HG03469 (cell line): Measurements from ENCODE around the gene LYZL2.
"Not testable (repeated sequence)": the region's sequence is repeated elsewhere in the genome, so short reads cannot be mapped to it uniquely, and the experiment has no call there.

ENCODE experiments used
- ATAC-seq: cut with Tn5 transposase; IDR thresholded peaks from one replicate; pipeline ENCODE4 v1.9.1; 2021; ENCODE audit warnings: mild to moderate bottlenecking, moderate library complexity, moderate number of reproducible peaks; ENCODE audit not compliant: unreplicated experiment

Gene LYZL2

DNA sequence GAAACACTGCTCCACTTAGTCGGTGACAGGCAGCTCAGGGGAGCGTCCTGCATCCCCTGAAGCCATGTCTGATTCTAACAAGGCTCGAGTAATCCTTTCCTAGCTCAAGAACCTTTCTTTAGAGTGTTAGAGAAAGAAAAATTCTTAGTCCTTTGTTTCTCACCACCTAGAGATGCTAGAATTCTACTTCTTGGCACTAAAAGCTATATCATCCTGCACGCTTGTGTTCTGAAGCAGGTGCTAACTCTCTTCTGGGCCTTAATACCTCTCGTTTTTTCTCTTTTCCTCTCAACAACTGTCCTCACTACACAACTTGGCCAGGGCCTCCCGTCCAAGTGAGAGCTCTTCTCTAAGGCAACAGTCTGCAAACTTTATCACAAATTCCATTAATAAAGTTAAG is at the start of gene LYZL2:
Gene LYZL2 (minus strand): TSS at position 101 of the 400 bp plus-strand sequence. CDS start 2,838 bp downstream, outside the sequence.
- no peak for ATAC-seq

DNA sequence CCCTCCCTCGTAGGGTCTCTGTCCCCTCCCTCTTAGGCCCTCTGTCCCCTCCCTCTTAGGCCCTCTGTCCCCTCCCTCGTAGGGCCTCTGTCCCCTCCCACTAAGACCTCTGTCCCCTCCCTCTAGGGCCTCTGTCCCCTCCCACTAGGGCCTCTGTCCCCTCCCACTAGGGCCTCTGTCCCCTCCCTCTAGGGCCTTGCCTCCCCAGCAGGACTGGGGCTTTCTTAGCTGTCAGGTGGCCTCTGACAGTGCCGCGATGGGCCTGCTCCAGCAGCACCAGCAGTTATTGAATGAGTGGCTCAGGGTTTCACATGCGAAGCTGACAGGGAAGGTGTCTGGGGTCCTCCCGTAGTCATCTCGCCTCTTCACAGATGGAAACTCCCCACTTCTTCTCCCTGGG is 48.1 kb upstream of the LYZL2 start:
- ATAC-seq: not testable (repeated sequence)

DNA sequence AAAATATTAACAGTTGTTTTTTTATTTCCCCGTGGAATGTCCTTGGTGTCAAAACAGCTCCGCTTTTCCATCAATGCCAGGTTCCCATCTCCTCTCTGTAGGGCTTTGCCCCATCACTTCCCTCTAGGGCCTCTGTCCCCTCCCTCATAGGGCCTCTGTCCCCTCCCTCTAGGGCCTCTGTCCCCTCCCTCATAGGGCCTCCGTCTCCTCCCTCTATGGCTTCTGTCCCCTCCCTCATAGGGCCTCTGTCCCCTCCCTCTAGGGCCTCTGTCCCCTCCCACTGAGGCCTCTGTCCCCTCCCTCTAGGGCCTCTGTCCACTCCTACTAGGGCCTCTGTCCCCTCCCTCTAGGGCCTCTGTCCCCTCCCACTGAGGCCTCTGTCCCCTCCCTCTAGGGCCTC is 47.6 kb upstream of the LYZL2 start:
- not testable (repeated sequence) for ATAC-seq

DNA sequence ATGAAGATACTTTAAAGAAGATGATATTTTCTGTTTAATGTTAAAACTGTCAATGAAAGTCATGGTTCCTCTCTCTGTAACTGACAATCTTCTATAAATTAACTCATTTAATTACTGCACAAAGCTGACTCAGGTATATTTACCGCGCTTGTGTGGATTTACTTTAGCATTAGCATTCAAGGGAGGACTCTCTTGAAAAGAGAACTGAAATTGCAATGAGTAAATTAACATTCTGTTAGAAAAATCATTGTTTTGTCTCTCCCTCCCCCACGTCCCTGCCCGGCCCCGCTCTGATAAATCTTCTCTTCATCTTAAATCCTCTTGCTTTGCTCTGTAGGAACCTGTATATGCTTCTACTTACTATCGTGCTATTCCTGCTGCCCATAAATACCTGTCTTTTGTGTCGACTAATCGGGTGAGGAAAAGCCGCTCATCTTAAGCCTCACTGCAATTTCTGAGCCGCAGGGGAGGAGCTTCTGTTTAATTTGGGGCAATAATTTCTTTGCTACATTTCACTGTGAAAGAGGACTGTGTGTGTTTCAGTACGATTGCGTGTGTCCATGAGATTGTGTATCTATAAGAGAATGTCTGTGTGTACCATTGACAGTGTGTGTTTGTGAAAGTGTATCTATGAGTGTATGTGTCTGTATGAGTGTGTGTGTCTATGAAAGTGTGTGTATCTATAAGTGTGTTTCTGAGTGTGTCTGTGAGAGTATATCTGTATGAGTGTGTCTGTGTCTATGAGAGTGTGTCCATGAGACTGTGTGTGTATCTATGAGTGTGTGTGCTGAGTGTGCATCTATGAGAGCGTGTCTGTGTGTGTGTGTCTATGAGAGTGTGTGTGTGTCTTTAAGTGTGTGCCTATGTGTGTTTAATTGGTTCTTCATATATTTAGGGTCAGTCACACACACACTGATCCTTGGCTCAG is 46.5 kb upstream of the LYZL2 start:
- no peak for ATAC-seq

DNA sequence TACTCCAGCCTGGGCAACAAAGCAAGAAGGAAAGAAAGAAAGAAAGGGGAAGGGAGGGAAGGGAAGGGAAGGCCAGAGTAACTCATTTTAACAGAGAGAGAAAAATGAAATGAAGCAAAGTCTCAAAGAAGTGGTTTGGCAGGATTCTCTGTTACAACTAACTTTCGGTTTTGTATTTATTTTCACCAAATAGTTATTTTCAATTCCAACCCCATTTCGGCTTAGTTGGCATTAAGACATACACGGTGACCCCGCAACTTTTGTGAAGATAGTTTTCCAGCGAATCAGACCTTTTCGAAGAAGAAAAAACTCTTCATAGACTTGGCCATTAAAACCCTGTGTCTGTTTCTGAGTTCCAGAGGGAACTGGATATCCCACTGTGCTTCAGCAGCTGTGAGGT is 45.2 kb upstream of the LYZL2 start:
- no peak for ATAC-seq

DNA sequence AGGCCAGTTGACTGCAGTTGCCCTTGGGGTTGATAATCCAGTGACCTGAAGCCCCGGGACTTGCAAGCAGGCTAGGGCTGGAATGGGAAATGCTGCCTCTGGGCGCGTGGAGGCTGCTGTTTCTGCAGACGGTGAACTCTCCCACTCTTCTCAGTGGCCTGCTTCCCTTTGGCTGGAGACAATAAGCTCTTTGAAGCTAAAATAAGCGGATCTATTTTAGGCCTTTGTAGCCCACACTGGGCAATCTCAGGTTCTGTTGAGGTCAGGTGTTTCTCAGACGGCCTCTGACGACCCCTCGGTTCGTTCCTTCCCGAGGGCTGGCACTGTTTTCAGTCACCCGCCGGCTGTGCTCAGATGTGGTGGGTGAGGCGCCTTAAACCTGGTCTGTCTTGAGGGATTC is 43.7 kb upstream of the LYZL2 start:
- ATAC-seq: not testable (repeated sequence)

DNA sequence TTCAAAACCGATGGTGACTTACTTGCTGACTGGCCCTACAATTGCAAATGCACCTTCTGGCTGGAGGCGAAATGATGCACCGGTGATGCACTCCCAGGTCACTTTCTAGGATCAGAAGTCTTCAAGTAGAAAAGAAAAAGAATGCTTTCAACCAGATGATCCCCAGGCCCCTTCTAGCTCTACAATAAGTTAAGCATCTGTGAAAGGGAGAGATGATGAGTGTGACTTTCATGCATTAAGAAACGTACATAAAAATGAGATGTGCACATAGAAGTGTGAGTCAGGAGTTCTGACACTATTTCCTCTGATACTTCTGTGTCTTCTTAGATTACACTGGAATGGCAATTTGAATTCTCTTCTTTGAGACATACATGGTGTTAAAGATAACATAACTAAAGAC is 42.8 kb upstream of the LYZL2 start:
- ATAC-seq: not testable (repeated sequence)

DNA sequence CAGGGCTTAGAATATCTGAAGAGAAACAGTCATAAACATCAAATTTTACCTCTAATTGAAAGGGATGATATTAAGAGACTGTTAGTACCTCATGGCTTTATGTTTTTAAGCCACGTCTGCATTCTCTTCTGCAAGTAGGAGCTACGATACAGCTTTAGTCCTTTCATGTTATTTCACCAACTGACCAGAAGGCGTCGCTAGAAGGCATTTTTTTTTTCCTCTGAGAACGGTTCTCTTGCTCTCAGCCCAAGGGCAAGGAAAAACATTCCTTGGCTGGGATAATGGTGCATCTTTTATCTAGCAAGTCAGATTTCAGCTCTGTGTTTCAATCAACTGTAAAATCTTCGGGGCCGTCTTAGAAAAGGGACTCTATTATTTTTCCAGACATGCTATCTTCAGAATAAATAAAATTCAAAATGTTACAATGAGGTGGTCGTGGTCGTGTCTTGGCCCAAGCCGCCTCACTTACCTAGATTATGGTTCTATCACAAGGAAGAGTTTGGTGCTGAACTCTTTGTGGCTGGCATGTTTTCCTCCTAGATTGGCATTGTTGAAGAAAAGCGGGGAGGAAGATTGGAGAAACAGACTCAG is 41.6 kb upstream of the LYZL2 start:
- no peak for ATAC-seq

DNA sequence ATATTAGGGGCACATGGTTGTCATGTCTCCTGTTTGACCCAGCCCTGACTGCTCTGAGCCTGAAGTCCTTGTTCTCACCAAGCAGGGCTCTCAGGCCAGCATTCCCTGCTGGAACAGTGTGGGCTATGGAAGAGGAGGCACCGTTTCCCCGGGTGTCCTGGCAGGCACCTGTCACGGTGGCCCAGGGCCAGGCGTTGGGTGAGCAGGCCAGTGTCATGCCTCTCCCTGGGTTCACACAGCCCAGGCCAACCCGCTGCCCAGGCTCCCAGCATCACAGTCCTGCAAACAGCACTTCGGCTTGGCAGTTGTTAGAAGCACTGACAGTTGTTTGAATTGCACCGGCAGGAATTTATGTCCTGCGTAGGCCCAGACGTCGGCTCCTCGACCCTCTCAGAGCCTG is 38.4 kb upstream of the LYZL2 start:
- not testable (repeated sequence) for ATAC-seq

DNA sequence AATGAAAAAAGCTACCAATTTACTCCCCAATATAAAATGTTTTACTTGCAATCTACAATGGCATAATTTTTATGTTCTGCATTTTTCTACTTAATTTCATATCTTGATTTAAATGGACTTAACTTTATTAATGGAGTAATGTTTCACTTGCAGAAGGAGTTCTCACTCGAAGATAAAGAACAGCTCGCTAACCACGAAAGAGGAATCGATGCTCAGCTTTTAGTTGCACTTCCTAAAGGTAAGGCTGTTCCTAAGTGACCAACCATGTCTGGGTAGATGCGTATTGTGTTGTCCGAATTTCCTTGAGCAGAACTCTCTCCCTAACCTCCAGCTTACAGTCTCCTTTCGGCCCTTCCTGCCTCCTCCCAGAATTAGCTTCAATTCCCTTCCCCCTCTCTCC is 33.9 kb upstream of the LYZL2 start:
- ATAC-seq: not testable (repeated sequence)

DNA sequence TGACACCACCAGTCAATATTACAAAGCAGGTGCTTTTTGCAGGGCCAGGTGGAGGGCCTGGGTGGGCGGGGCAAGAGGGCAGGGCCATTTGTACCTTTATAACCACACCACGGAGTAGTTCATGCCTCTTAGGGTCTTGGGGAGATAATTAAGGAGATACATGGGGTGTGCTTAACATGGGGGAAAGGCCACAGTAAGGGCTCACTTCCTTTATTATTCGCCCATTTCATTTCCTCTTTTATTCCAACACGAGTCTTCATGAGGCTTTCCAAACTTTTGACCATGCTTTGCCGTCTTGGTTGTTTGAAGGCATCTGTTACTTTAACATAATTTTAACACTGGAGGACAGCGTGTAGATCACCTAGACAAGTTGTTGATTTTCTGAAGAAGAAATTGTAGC is 33.3 kb upstream of the LYZL2 start:
- no peak for ATAC-seq

DNA sequence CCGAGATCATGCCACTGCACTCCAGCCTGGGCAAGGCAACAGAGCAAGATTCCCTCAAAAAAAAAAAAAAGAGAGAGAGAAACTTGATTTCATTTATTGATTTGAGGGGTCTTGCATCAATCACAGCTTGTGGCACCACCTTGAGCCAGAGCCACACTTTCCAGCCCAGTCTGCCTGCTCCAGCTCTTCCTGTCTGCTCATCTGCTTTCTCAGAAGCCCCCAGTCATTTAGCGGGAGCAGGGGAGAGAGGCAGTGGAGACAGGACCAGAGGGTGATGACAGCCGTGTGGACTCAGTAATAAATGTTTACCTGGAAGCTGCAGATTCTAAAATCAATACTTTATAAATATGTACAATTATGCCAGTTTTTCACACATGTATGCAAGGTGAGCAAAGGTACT is 30.8 kb upstream of the LYZL2 start:
- ATAC-seq: not testable (repeated sequence)

DNA sequence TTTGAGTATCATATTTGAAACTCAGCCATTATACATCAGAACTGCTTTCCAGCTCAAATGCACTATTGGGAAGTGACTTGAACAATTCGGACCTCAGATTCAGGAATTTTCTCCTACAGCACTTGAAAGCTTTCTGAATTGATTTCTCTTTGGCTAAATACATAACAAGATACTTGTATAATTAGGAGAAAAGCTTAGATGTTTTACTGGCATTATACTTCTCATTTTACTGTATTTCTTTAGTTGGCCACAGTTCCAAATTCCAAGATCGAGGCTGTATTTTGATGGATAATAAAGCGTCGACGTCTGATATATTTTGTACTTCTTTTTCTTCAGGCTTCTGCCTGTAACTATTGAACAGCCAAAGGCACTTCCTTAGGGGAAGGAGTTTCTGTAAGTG is 26.7 kb upstream of the LYZL2 start:
- ATAC-seq: no peak

DNA sequence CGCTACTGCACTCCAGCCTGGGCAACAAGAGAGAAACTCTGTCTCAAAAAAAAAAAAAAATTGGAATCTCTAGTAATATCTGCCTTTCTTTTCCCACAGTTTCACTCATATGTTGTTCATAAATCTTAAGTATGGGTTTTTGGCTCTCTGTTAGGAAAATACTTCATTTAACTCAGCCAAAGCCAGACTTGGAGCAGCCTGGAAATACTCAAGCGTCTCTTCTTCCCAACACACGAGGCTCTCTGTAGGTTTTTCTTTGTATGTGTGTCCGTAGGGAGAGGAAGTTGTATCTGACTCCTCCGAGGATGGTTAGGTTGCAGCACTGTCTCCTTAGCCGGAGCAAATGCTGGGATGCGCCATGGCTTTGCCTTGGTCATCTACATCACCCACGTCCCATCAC is 25.4 kb upstream of the LYZL2 start:
- ATAC-seq: not testable (repeated sequence)

DNA sequence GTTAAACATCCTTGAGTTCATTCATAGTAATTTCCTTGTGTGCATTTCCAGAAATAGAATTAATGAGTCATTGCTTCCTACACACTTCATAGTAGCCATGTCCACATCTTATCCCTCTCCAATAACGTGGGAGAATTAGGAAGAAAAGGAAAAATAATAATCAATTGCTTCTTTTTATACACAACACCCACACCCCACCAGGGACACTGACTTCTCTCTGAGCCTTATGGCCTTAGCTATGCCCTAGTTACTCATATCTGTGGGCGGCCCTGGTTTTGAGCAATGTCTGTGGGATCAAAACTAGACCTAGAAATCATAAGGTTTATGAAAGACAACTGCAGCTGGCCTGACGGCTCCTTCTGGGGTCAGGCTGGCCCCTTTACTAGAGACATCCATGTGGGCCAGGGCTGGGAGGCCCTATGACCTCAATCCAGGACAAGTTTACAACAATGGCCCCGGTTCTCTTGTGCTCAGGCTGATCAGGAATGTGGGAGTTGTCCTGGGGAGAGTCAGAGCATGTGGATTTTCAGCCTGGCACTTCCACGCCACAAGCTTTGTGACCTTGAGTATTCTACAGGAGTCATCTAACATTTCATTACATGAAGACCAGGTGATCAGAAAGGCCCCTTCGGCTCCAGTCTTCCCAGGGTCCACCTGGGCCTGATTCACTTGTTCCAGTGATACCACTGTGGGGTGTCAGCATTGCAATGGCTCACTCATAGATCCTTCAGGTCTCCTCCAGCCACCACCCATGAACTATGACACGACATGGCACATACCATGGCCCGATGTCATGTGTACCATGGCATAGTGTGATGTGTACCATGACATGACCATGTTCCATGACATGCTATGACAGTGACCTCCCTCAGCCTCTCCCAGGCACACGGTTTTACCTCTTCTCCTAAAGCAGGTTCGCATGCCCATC is 22.2 kb upstream of the LYZL2 start:
- ATAC-seq: not testable (repeated sequence)

DNA sequence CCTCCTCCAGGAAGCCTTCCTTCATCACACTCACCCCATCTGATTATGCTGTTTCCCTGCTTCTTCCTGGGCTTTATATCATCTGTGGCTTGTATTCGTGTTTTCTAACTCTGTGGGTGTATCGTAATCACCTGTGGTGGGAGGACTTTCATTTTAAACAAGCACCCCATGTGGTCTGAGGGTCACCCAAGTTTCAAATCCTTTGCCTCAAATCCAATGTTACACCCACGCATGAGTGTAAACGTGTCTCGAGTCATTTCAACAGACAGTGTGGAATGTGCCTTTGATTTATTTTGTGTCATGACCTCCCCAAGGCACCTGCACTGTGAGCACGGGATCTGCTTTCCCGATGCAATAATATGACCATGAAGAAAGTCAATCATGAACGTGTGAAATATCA is 17.5 kb upstream of the LYZL2 start:
- ATAC-seq: no peak

DNA sequence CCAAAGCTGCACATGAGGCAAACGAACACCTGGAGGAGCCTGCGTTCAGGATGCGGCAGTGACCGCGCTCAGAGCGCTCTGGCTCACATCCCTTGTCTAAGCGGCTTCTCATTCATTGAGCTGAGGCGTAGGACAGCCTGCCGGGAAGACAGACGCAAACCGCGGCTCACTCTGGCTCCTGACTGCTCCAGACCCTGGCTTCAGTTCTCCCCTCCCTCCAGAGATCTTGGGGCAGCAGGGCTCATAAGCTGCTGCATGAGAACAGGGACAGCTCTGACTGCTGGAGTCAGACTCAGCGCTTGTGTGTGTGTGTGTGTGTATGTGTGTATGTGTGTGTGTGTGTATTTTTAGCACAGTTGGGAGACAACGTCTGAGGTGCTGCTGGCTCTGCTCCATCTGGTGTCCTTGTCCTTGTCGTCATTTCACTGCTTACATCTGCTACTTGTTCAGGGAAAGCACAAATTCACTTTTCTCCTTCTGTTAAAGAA is 15.8 kb upstream of the LYZL2 start:
- ATAC-seq: no peak

DNA sequence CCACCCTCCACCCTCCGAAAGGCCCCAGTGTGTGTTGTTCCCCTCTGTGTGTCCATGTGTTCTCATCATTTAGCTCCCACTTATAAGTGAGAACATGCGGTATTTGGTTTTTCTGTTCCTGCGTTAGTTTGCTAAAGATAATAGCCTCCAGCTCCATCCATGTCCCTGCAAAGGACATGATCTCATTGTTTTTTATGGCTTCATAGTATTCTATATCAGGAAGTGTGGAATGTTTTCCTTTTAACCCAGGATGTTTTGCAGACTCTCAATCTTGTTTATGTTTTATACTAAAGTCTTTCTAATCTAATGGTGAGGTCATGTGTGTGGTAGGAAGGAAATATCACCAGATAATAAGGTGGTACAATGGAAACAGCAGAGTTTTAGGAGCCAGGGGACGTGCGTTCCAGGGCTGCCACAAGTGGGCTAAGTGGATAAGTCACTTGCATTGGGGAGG is 14.9 kb upstream of the LYZL2 start:
- ATAC-seq: not testable (repeated sequence)

DNA sequence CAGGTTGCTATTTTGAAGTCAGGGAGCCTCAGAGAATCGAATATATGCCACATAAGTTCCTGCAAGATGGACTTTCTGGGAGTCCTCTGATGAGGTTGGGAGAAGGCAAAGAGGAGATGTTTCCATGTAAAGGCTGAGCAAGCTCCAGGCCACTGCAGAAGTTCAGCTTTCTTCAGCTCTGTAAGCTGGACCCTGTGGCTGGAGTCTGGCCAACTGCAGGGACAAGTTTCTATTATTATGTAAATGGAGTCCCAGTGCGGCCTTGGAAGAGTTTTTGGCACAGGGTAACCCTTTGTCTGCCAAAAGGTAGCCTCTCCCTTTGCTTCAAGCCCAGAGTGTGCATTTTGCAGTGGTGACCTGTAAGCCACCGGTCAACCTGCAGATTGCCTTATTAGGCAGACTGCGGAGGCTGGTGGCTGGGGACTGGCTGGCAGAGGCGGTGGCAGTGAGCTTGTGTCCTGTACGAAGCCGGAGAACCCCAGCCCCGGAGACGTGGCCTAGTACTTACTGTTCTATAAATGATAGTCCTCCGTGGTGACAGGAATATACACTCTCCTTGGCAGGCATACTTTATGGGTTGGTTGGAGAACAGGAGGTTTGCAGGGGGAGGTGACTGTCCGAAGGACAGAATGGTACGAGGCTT is 14.1 kb upstream of the LYZL2 start:
- not testable (repeated sequence) for ATAC-seq

DNA sequence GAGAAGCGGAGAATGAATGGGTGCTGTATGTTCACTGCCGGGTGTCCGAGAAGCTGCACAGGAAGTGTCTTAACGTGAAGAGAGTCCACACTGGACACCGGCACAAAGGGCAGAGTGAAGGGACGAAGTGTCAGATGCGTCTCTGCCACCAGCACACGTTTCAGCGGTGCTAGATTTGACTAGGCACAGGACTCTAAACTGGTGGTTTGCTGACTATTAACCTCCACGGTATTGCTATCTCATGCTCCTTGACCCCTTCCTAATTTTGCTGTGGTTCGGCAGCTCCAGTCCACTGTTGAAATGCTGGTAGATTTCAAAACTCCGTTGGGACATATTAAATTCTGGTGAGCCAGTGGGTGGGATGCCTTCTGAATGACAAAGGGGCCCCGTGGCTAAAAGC is 13.3 kb upstream of the LYZL2 start:
- not testable (repeated sequence) for ATAC-seq
